IMR-90 (cell line): ENCODE measurements around the gene GGT1. TPM values are rescaled to one million over a fixed set of nuclear protein-coding genes. Genes with fewer than 3 reads are reported as not detected.
"Not testable (repeated sequence)": the region's sequence is repeated elsewhere in the genome, so short reads cannot be mapped to it uniquely, and the experiment has no call there.

ENCODE experiments used
- ATAC-seq: fragments of 200-7000 bp; cut with Tn5 transposase; 2 replicates; pipeline ENCODE4 v1.9.1; 2020; ENCODE audit warnings: low read depth, mild to moderate bottlenecking, moderate library complexity
- BruUV-seq: library from RNA; stranded (reverse); fragments of 400-500 nt; replicated peaks from 2 replicates; lab custom pipeline; 2021; lab: Mats Ljungman, UMichigan
- CTCF ChIA-PET: fragments of 300-600 bp; formaldehyde crosslinking; extraction: SDS; loops from one replicate; lab custom pipeline; 2021; ENCODE audit warnings: antibody characterized with exemption; lab: Yijun Ruan, JAX
- POLR2A ChIA-PET: fragments of 300-600 bp; sonication (Branson Sonifier 250); formaldehyde crosslinking; loops from one replicate; lab custom pipeline; 2022; ENCODE audit warnings: antibody characterized with exemption; ENCODE audit not compliant: unreplicated experiment; lab: Charles Lee
- DNase-seq: peaks from one replicate; pipeline ENCODE4 v3.0.0; 2013
- H2AFZ ChIP-seq: replicated peaks from 2 replicates; pipeline ENCODE3; 2013; ENCODE audit warnings: low read length, mild to moderate bottlenecking; ENCODE audit not compliant: poor library complexity
- H2AK5ac ChIP-seq: 2 replicates; pipeline ENCODE4 v1.6.1; 2013; ENCODE audit warnings: low read depth, low read length, inconsistent platforms
- H2AK9ac ChIP-seq: replicated peaks from 2 replicates; pipeline ENCODE3; 2013; ENCODE audit warnings: mild to moderate bottlenecking, low read depth, low read length, moderate library complexity; ENCODE audit not compliant: poor library complexity
- H2BK120ac ChIP-seq: 2 replicates; pipeline ENCODE4 v1.6.1; 2013; ENCODE audit warnings: low read depth, low read length, inconsistent platforms
- H2BK15ac ChIP-seq: 3 replicates; pipeline ENCODE4 v1.6.1; 2013; ENCODE audit warnings: low read depth, low read length, inconsistent platforms
- H2BK20ac ChIP-seq: 2 replicates; pipeline ENCODE4 v1.6.1; 2013; ENCODE audit warnings: low read depth, mild to moderate bottlenecking, inconsistent platforms, low read length, moderate library complexity
- H2BK5ac ChIP-seq: 2 replicates; pipeline ENCODE4 v1.6.1; 2013; ENCODE audit warnings: mild to moderate bottlenecking, low read depth, low read length, inconsistent platforms; ENCODE audit not compliant: poor library complexity, severe bottlenecking
- H3K14ac ChIP-seq: replicated peaks from 2 replicates; pipeline ENCODE4 v1.6.1; 2013; ENCODE audit warnings: low read depth, low read length, inconsistent platforms
- H3K18ac ChIP-seq: 2 replicates; pipeline ENCODE4 v1.6.1; 2013; ENCODE audit warnings: low read depth, low read length, control low read depth
- H3K23ac ChIP-seq: 2 replicates; pipeline ENCODE4 v1.6.1; 2013; ENCODE audit warnings: low read depth, low read length, inconsistent platforms
- H3K27ac ChIP-seq: 2 replicates; pipeline ENCODE4 v1.5.1; 2013; ENCODE audit warnings: mild to moderate bottlenecking, control low read depth, low read length; ENCODE audit not compliant: insufficient read depth
- H3K27me3 ChIP-seq: 2 replicates; pipeline ENCODE4 v1.6.1; 2013; ENCODE audit warnings: low read length; ENCODE audit not compliant: control insufficient read depth, insufficient read depth
- H3K36me3 ChIP-seq: 2 replicates; pipeline ENCODE4 v1.6.1; 2013; ENCODE audit warnings: low read length, mixed read lengths; ENCODE audit not compliant: control insufficient read depth, insufficient read depth
- H3K4ac ChIP-seq: 2 replicates; pipeline ENCODE4 v1.6.1; 2013; ENCODE audit warnings: low read depth, low read length, inconsistent platforms
- H3K4me1 ChIP-seq: 2 replicates; pipeline ENCODE4 v1.6.1; 2013; ENCODE audit warnings: low read length, mixed read lengths; ENCODE audit not compliant: control insufficient read depth, insufficient read depth
- H3K4me2 ChIP-seq: 2 replicates; pipeline ENCODE4 v1.6.1; 2013; ENCODE audit warnings: low read depth, mild to moderate bottlenecking, control low read depth, low read length, moderate library complexity
- H3K4me3 ChIP-seq: 2 replicates; pipeline ENCODE4 v1.5.1; 2013; ENCODE audit warnings: low read depth, mild to moderate bottlenecking, control low read depth, low read length, moderate library complexity; ENCODE audit not compliant: insufficient read depth
- H3K56ac ChIP-seq: 2 replicates; pipeline ENCODE4 v1.6.1; 2013; ENCODE audit warnings: low read length, inconsistent platforms; ENCODE audit not compliant: insufficient read depth; ENCODE audit errors: extremely low read depth
- H3K79me1 ChIP-seq, 2 experiments: 2 replicates each; pipeline ENCODE4 v1.6.1; 2013; ENCODE audit warnings: low read length in 2 of 2, inconsistent platforms in 1 of 2, low read depth in 1 of 2
- H3K9ac ChIP-seq: 2 replicates; pipeline ENCODE4 v1.6.1; 2013; ENCODE audit warnings: low read depth, low read length, control low read depth
- H3K9me1 ChIP-seq: 2 replicates; pipeline ENCODE4 v1.6.1; 2013; ENCODE audit warnings: low read length, inconsistent platforms; ENCODE audit not compliant: insufficient read depth
- H3K9me3 ChIP-seq: 2 replicates; pipeline ENCODE4 v1.6.1; 2013; ENCODE audit warnings: low read length; ENCODE audit not compliant: control insufficient read depth, insufficient read depth
- H4K20me1 ChIP-seq: 2 replicates; pipeline ENCODE4 v1.6.1; 2013; ENCODE audit warnings: low read length, inconsistent platforms; ENCODE audit not compliant: insufficient read depth
- H4K5ac ChIP-seq: 2 replicates; pipeline ENCODE4 v1.6.1; 2013; ENCODE audit warnings: mild to moderate bottlenecking, low read depth, low read length, control low read depth
- H4K8ac ChIP-seq, 2 experiments: 2 replicates each; pipeline ENCODE4 v1.6.1; 2013; ENCODE audit warnings: low read depth in 2 of 2, low read length in 2 of 2, control low read depth in 1 of 2, inconsistent platforms in 1 of 2
- H4K91ac ChIP-seq: 2 replicates; pipeline ENCODE4 v1.6.1; 2013; ENCODE audit warnings: low read depth, low read length, inconsistent platforms; ENCODE audit not compliant: insufficient read depth
- WGBS, 2 experiments: methylation state at CpG; one replicate each; pipeline versions ENCODE4 v1.1.5 to v1.1.7; 2013; ENCODE audit warnings: missing lambda C conversion rate in 2 of 2; ENCODE audit not compliant: insufficient read length in 1 of 2; ENCODE audit errors: extremely low coverage in 2 of 2; 5-methylcytosine and 5-hydroxymethylcytosine counted together
- dilution Hi-C: fragments of 300-500 bp; cut with HindIII; formaldehyde crosslinking; loops from one replicate; pipeline ENCODE4 v1.14.3; 2018; ENCODE audit warnings: low sequenced_read_pairs; ENCODE audit not compliant: unreplicated experiment
- in situ Hi-C: fragments of 300-500 bp; cut with MboI; formaldehyde crosslinking; loops from 3 replicates; pipeline ENCODE4 v1.14.3; 2019; ENCODE audit warnings: low sequenced_read_pairs, inconsistent platforms, mixed read lengths
- intact Hi-C: fragments of 100-400 bp; cut with micrococcal nuclease; formaldehyde crosslinking; loops from 2 replicates; pipeline ENCODE4 v1.10.0; 2022
- polyA plus RNA-seq, 3 experiments: library from polyadenylated mRNA; depleted of rRNA; stranded (reverse); fragments of >200 nt; gene quantifications; 2 replicates each; pipeline ENCODE4 v1.2.3, GENCODE V29; 2012; ENCODE audit warnings: low replicate concordance in 1 of 3
- total RNA-seq: library from RNA; depleted of rRNA; stranded (reverse); fragments of >200 nt; gene quantifications from 2 replicates; pipeline ENCODE4 v1.2.3, GENCODE V29; 2012

GGT1 gene
- total and polyA plus RNA-seq, 2 of the 4 experiments (the other 2 are of a cell fraction): 3.4 to 7.3 TPM

- H3K9ac ChIP-seq, H3K18ac ChIP-seq, dilution Hi-C loops, H3K4me1 ChIP-seq, H3K9me3 ChIP-seq, H3K36me3 ChIP-seq, in situ Hi-C loops, H3K79me1 ChIP-seq, H4K91ac ChIP-seq, H3K14ac ChIP-seq, H2BK120ac ChIP-seq, H3K56ac ChIP-seq, H3K4me2 ChIP-seq, H2BK5ac ChIP-seq, H4K20me1 ChIP-seq, H3K27ac ChIP-seq, DNase-seq, H4K5ac ChIP-seq, H2AK9ac ChIP-seq, H2BK15ac ChIP-seq, H3K4me3 ChIP-seq, intact Hi-C loops, H4K8ac ChIP-seq, H3K27me3 ChIP-seq, H2AFZ ChIP-seq, POLR2A ChIA-PET, H3K4ac ChIP-seq, H3K23ac ChIP-seq, H2AK5ac ChIP-seq, H3K9me1 ChIP-seq, CTCF ChIA-PET, H2BK20ac ChIP-seq, BruUV-seq, ATAC-seq: not testable (repeated sequence)
- no CpG with 5 or more reads among the region's 10 CpGs for whole genome bisulfite sequencing, 2 experiments
Observed at GRCh38 chr22:24650884-24651283, 47.9 kb downstream of the GGT1 start.

- H3K27me3 ChIP-seq, H3K4me2 ChIP-seq, H2BK15ac ChIP-seq, DNase-seq, H3K4ac ChIP-seq, H3K27ac ChIP-seq, H4K20me1 ChIP-seq, H2BK5ac ChIP-seq, H3K23ac ChIP-seq, H2AK9ac ChIP-seq, H3K4me3 ChIP-seq, H3K9ac ChIP-seq, POLR2A ChIA-PET, H2AFZ ChIP-seq, H3K9me1 ChIP-seq, H3K9me3 ChIP-seq, CTCF ChIA-PET, dilution Hi-C loops, H3K36me3 ChIP-seq, H4K8ac ChIP-seq, H4K91ac ChIP-seq, H3K56ac ChIP-seq, H2AK5ac ChIP-seq, BruUV-seq, H3K4me1 ChIP-seq, H3K79me1 ChIP-seq, H4K5ac ChIP-seq, H2BK120ac ChIP-seq, H3K18ac ChIP-seq, H2BK20ac ChIP-seq, H3K14ac ChIP-seq, ATAC-seq: not testable (repeated sequence)
- in situ Hi-C loops (loop anchor here (10.0 kb wide), 1 partner anchor 79 kb away; no protein-coding TSS in a partner anchor), intact Hi-C loops (loop anchor here (5.0 kb wide), 1 partner anchor 72 kb away; no protein-coding TSS in a partner anchor)
- 70% methylated on average over 2 of the region's 3 CpGs; no CpG with 5 or more reads in 1 of the 2 experiments for WGBS, 2 experiments
Observed at GRCh38 chr22:24665395-24665794, 62.4 kb downstream of the GGT1 start.
